SK-N-MC (cell line): Measurements from ENCODE around the gene RBBP8.

ENCODE experiments used
- EZH2 ChIP-seq: fragments of 200-600 bp; sonication (generic); IDR thresholded peaks from one replicate; pipeline ENCODE4 v1.6.1; 2017; ENCODE audit warnings: antibody characterized with exemption
- POLR2AphosphoS5 ChIP-seq: IDR thresholded peaks from 2 replicates; pipeline ENCODE4 v1.6.1; 2012; ENCODE audit warnings: mild to moderate bottlenecking, low read depth, low read length, borderline replicate concordance

DNA sequence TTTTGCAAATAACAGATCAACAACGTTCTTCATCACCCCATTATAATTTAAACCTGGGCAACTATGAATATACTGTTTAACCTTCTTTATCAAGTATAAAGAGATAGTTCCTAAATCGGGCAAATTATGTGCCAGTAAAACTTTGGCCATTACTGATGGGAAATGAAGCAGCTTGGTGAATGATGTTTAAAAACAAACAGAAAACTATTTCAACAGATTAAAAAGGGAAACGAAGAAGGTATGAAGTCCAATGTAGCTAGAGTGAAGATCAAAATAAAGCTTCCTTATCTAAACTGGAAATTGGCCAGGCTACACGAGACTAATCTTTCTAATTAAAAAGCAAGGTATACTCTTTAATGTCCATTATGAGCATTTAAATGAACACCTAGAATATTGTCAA lies 6.7 kb upstream of the RBBP8 start:
- TF ChIP-seq EZH2: no peak
- no peak for TF ChIP-seq POLR2AphosphoS5
